Astrocyte of the hippocampus (primary cell): Measurements from ENCODE around the gene EPHA3.

Experiments used
- DNase-seq: peaks from one replicate; pipeline ENCODE4 v3.0.0; 2011; ENCODE audit warnings: low read depth, low spot score

The EPHA3 gene

DNA sequence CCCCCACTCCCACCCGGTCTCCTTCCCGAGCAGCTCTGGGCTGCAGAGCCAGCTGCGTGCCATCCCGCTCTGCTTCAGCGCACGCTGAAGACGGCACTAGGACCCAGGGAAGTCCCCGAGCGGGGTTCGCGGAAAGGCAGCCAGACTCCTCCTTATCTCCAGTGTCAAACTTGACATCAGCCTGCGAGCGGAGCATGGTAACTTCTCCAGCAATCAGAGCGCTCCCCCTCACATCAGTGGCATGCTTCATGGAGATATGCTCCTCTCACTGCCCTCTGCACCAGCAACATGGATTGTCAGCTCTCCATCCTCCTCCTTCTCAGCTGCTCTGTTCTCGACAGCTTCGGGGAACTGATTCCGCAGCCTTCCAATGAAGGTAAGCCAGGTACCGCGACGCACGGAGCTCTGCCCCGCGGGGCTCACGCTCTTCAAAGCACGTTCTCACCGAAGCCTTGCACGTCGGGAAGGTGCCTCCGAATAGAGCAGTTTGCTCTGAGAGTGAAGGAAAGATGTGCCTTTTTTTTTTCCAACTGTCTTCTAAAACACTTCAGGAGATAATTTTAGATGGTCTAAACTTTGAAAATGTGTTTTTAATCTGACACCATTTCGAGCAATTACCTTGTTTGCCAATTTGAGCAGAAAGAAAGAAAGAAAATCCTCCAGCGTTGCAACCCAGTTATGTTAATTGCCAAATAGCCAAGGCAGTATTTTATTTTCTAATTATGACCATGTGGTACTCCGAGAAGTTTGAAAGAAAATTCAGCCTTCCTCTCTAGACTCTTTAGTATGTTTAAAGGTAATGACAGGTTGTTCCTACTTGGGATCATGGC lies at the start of gene EPHA3:
TSS of gene EPHA3 (plus strand) at position 161 of the 830 bp plus-strand sequence. CDS start at position 289, 128 bp downstream.
- peak; percentile 91 for DNase-seq

DNA sequence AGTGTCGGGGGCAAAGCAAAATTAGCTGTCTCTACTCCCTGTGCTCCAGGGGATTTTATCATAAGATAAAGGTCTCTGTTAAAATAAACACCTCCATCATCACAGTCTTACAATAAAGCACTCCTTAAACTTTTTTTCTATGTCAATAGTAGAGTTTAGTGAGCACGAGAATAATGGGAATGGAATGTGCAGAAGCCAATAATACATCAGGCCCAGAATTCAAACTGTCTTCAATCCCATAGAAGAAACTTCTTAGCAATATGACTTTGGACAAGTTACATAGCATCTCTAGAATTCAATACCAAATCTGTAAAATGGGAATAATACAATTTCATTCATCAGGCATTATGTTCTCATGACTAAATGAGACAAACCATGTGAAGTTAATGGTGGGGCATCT lies 49.0 kb upstream of the EPHA3 start:
- no peak for DNase-seq

DNA sequence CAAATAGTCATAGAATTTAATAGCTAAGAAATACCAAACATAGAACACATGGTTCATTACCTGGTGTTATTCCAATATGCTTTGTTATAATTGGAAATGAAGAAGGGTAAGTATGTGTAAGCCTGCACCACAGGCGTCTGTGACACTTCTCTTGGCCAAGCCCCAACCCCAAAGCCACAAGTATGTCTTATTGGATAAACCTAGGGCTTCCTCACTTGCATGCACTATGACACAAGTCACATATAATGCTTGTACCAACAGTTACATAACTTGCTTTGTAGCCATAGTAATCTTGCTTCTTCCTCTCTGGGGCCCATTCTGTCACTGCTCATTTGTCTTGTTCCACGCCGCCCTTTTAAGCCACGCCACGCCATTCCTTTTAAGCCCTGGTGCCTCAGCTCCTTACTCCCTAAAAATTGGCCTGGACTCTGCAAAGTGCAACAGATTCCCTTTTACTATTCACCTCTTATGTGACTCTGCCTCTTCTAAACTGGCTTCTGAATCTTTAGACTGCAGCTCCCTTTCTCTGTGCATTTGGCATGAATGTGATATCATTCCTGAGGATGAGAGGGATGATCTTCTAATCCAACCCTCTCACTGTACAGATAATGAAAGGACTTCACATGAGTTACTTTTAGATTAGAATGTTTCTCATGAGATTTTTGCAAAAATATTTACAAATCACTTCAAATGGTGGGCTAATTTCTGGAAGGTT lies 48.1 kb upstream of the EPHA3 start:
- DNase-seq: peak; percentile 80

DNA sequence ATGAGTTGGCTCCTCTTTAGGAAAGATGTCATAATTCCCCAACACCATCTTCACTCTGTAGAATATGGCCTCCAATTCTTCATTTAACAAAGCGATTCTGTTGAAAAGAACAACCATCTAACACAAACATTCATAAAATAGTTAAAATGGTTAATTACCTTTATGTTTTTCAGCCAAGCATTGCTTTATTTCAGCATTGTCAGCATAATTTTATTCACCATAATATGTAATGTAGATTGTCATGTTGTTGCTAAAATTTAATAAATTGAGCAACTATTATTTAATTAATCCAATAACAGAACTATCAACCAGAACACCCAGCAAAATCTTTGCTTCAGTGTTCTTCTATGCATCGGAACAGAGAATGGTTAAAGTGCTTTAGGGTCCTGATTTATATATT lies 46.2 kb upstream of the EPHA3 start:
- no peak for DNase-seq

DNA sequence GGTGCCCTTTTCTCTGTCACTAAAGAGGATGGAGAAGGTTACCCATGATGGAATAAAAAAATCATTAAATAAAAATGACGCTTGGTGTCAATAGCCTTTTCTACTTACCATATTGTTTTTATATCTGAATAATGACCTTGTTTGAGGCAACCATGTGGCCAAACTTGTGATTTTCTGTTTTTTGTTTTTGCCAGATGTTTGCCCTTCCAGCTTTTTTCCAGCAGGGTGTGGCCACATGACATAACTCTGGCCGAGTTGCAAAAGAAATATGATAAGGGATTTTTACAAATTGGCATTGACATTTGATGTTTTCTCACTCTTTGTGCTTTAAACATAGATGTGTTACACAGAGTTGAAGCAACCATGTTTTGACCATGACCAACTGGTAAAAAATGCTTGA lies 39.7 kb upstream of the EPHA3 start:
- DNase-seq: no peak

DNA sequence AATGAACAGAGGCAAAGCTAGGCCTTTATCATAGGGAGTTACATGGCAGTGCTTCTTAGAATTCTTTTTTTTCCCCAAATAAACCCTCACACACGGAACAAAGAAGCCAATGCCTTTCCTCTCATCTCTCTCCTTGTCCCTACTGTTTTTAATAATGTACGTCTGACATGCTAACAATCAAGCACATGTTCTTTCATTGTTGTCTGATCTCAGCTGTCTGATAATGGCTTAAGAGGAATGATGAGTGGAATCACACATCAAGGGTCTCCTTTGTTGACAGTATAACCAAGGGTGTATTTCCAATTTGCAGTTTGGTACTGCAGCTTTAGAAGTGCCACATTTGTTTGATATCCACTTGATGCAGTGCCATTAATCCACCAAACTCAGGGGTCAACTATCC lies 34.8 kb upstream of the EPHA3 start:
- DNase-seq: no peak

DNA sequence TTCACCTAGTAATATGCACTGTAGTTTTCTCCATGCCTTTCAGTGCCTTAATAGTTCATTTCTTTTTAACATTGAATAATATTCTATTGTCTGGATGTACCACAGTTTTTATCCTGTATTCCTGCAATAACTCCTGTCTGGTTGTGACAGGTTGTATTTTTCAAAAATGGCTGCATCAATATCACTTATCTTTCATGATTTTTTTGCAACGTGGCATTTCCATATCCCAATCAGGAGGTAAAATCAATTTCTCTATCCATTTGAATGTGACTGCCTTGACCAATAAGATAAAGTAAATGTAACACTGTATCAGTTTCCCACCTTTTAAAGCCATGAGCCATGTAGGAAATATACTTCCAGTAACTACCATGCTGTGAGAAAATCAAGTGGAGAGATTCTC lies 27.5 kb upstream of the EPHA3 start:
- no peak for DNase-seq

DNA sequence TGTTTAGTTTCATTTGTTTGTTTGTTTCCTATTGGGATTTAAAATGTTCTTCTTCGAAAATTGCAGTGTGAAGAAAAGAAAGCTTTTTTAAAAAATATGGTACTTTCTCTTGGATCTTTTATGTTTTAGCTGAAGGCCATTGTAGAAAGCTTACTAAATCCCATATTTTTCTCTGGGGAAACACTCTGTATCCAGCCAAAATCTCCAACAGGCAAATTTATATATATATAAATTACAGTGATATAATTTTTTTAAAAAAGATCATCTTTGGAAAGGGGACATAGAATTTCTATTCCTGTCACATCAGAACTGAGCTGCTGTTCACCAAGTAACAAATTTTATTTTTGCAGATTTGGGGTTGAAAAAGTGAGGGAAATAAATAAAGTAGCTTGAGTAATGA lies 19.6 kb upstream of the EPHA3 start:
- no peak for DNase-seq

DNA sequence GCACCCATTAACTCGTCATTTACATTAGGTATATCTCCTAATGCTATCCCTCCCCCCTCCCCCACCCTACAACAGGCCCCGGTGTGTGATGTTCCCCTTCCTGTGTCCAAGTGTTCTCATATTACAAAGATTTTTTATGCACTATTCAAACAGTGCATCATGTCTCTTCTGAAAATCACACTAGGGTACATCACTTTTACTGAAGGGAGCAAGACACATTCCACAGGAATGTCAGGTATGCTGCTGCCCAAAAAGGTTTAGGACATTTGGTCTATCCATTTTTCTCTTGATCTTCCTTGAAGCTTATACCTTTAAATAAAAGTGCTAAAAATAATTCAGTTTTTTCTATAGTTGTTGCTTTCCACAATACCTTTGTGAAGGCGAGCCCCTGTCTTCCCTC lies 9.2 kb upstream of the EPHA3 start:
- peak; percentile 21 for DNase-seq

DNA sequence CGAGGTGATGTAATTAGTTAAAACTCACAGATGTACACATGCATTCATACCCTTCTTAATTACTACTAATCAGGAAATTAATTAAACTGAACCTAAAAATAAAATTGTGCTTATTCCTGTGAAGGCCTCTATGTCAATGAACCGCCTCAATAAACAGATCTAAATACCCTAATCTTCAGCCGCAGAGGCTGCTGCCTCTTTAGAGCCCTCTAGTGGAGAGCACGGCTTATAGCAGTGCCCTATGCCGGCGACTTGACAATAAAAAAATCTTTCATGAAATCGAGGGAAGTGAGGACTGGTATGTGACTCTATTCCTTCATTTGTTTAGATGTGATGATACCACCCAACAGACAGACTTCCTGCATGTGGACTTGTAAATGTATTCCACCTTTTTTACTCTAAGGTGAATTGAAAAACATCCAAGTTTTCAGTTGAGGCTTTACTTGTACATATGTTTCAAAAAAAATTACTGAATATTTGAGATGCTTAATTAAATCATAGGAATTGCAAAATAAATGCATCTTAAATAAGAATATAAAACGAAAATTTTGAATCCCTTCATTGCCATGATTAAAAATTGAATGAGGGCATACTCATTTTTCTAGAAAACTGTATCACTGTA lies 8.3 kb upstream of the EPHA3 start:
- peak; percentile 83 for DNase-seq

DNA sequence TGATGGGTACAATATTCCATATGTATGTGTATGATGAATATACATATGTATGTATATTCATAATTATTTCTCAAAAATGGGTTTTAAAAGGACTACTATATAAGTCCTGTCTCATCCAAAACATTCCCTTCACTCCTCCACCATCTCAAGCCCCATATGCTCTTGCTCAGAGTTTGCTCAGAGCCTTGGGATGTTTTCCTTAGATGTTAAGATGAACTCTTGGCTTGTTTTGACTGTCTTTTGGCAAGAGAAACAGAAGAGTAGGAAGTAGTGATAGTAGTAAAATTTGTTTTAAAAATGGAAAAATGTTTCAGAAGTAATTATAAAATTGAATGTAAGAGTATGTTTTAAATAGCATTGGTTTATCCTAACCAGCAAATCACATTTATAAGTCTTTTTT lies 6.2 kb upstream of the EPHA3 start:
- no peak for DNase-seq

DNA sequence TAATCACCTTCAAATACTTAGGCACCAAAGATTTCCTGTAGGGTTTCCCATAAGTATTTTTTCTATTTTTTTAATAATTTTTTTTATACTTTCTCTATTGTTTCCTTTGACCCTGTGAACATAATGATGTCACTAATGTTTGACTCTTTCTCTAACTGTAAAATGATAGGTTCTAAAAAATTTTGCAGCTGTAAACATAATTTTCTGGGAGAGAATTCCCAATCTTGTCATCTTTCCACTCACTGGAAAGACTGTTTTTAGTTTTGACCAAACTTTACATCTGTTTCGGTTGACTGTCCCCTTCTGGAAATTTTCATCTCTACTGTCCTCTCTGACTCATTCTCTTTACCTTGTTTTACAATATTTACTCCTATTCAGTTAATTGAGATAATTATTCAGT lies 5.5 kb upstream of the EPHA3 start:
- DNase-seq: no peak

DNA sequence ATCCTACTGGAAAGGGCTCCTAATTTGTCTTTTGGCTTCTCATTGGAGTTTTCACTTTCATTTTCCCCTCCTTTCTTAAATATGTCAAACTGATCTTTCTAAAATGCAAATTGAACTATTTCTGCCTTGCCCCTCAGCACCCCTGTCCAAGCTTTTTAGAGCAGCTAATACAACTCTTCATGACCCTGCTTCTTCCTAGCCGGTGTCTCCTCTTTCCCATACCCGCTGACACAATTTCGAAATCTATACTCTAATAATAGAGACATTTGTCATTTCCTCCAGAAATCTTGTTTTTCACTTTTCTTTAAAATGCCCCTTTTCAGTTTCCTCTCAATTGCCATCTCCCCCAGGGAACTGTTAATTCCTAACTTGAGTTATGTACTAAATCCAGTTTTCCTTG lies 2.9 kb upstream of the EPHA3 start:
- no peak for DNase-seq

DNA sequence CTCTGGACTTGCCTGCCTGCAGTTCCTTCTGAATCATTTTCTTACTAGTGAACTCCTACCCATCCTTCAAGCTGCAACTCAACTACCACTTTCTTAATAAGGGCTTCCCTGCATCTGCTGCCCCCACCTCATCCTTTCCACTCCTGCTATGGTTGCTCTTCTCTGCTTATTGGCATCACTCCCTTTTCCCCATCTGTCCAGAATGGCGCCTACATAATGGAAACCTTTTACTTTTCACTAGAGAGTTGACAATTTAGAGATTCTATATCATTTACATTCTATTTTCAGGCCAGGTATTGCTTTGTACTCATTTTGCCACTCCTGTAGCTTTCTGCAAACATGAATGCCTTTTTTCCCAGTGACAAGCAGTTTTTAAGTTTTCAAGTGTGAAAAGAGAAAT lies 1.9 kb upstream of the EPHA3 start:
- DNase-seq: no peak

DNA sequence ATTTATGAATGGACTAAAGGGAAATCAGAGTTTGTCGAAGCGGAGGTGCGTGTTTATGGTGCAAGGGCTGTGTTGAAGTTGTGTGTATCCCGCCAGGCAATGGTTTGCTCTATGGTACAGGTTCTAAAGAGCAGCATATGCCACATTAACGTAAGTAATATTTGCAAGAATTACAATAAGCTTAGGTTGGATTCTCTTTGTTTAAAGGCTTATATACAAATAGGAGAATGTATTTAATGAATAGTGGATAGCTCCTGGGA lies 800 bp downstream of the EPHA3 start:
- peak; percentile 18 for DNase-seq

DNA sequence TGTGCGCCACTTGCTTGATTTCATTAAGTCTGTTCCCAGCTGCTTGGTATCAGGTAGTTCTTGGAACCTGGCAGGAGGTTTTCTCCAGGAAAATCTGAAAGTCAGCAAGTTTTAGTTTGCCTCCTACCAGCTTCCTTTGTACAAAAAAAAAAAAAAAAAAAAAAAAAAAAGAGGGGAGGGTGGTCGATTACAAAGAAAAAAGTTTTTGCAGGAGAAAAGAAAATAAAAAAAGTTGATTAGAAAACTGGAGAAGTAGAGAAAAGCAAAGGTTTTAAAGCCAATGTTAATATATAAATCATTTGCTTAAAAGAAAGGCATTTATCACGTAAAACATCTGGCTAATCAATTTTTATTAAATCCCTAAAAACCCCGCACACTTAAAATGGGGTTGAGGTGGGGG lies 5.9 kb downstream of the EPHA3 start:
- DNase-seq: no peak

DNA sequence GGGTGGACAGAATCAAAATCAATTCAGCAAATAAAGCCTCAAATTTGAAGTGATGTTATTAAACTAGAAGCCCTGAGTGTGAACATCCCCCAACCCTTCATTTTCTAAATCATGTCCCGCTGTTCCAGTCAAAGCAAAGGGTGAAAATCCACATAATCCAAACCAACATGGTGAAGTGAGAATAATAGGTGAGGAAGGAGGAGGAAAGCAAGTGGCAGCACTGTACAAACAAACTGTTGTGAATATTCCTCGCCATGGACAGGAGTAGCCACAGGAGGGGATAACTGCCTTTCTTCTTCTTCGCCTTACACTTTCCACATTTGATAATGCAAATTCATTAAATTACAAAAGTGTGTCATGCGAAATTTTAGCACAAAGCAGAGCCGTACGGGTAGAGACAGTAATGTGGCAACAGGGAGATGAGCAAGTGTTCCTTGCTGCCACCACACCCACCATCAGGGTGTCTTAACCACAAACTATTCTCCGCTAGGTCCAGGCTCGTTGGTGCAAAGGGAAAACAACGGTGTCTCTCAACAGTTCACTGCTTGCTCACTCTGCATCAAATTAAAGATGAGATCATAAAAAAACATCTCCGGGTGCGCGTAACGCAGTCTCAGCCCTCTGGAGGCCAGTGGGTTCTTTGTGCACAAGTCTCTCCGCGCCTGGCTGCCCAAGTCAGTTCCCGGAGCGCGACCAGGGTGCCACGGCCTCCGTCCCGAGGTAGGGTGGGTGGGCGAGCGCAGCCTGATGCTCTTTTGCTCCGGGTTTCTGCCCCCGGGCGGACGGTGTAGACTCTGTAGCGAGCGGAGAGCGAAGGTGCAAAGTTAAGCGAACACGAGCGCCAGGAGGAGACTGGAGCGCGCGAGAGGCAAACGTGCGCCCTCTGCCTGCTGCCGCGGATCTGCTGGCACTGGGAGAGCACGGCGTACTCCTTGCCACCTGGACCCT lies 6.7 kb downstream of the EPHA3 start:
- DNase-seq: peak; percentile 88

DNA sequence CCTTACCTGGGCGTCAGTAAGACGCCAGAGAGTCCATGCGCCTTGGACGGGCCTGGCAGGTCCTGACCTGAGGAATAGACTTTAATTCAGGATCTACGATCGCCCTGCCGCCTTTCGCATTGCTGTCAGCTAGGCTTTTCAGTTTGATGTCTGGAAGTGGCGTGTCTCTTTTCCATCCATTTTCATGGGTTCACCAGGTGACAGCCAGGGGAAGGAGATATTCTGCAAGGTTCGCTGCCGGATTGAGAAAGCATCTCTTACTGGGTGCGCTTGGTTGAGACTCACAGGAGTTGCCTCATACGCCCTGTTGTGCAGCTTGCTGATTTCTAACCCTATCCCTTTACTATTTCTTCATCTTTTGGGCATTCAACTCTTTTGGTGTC lies 7.4 kb downstream of the EPHA3 start:
- DNase-seq: no peak

DNA sequence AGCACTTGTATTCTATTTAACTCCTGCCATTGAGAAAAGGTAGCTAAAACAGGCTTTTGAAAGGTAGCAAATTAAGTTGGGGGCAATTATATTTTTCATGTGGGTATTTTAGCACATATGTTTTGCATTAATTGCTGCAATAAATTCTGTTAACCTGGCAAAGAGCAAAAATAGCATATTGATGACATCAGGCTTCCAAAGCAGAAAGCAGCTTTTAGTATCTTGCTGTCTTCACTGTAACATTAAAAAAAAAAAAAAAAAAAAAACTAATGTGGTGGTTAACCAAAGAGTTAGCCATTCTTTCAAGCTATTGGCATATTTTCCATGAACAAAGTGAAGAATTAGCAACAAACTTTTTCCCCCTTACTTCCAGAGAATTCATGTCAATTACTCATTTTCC lies 9.1 kb downstream of the EPHA3 start:
- peak; percentile 22 for DNase-seq

DNA sequence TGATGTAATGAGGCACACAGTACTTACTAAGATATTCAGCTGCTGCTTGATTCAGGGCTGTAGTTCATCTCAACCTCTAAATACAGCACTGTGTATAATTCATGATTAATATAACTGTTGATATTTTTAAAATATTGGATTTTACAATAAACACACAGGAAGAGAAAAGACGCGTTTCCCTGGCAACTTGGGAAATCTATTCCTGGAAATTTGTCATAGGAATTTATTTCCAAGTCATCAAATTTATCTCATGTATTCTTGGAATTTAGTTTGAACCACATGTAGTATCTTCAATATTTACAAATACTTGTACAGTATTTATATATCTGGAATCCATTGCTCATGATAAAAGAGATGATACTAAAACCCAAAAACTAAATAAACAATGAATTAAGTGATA lies 30.6 kb downstream of the EPHA3 start:
- no peak for DNase-seq

DNA sequence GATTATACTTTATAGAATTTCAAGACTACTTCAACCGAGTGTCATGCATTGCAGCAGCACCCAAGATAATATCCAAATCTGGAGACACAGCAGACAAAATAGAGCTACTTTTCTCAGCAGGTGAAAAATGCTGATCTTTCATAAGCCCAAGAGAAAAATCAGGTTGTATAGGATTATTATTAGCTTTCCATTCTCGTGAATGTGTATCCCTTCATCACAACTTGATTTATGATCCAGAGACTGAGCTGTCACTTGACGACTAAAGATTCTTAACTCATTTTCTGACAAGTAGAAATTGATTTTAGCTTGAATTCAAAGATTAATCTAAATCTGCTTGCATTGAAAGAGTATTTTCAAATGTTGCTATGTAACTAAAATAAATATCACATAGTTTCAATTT lies 32.4 kb downstream of the EPHA3 start:
- DNase-seq: no peak

DNA sequence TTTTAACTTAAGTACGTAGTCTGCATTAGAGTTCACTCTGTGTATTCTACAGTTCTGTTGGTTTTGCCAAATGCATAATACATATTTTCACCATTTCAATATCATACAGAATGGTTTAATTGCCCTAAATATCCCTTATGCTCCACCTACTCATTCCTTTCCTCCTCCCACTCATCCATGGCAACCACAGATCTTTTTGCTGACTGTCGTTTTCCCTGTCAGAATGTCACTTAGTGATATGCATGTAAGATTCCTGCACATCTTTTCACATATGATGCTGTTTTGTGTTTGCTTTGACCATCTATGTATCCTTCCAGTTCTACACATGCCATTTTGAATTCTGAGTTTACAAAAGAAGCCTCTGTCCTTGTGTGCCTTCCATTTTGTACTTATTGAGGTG lies 36.7 kb downstream of the EPHA3 start:
- no peak for DNase-seq
